Esophagus muscularis mucosa (tissue), 4 donors: ENCODE data around the gene CNR2.

Experiments
- EP300 ChIP-seq: sonication (generic); formaldehyde crosslinking; IDR thresholded peaks from one replicate; pipeline ENCODE4 v1.6.1; 2017; ENCODE audit warnings: antibody characterized with exemption
- POLR2A ChIP-seq: fragments of 450-650 bp; IDR thresholded peaks from one replicate; pipeline ENCODE4 v1.6.1; 2017; ENCODE audit warnings: antibody characterized with exemption, moderate library complexity, mild to moderate bottlenecking, low read depth
- TF ChIP-seq, protein P1 (sequence below), 3 experiments: fragments of 200-600 bp in 2 of 3; fragments of 450-650 bp in 1 of 3; sonication (generic) in 2 of 3; IDR thresholded peaks; one replicate each; pipeline ENCODE4 v1.5.1; 2017 to 2019; ENCODE audit warnings: antibody characterized with exemption in 3 of 3, mild to moderate bottlenecking in 2 of 3, moderate library complexity in 1 of 3

DNA sequence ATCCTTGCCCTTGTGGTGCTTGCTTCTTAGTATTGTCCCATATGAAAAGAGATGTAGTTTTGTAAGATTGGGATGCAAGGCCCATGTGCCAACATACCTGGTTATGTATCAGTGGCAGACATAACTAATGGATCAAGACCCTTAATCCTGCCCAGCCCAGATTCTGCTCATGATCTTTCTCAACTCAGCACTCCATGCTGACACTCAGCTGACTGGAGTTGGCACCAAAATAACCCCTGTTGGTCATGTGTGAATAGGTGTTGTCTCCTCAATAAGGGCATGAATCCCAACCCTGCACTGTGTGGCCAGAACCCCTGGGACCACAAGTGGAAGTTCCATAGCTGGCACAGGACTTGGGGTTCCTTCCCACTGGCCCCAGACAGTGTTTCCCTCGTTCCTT is 13.9 kb upstream of the CNR2 start:
- TF ChIP-seq, protein P1, sequence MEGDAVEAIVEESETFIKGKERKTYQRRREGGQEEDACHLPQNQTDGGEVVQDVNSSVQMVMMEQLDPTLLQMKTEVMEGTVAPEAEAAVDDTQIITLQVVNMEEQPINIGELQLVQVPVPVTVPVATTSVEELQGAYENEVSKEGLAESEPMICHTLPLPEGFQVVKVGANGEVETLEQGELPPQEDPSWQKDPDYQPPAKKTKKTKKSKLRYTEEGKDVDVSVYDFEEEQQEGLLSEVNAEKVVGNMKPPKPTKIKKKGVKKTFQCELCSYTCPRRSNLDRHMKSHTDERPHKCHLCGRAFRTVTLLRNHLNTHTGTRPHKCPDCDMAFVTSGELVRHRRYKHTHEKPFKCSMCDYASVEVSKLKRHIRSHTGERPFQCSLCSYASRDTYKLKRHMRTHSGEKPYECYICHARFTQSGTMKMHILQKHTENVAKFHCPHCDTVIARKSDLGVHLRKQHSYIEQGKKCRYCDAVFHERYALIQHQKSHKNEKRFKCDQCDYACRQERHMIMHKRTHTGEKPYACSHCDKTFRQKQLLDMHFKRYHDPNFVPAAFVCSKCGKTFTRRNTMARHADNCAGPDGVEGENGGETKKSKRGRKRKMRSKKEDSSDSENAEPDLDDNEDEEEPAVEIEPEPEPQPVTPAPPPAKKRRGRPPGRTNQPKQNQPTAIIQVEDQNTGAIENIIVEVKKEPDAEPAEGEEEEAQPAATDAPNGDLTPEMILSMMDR (IDR thresholded peaks at IDR 0.05): no peak
- no peak for TF ChIP-seq POLR2A
- no peak for TF ChIP-seq EP300
